Endothelial cell of umbilical vein (primary cell): Measurements from ENCODE around the gene KIAA1671. TPM values are rescaled to one million over a fixed set of nuclear protein-coding genes. Genes with fewer than 3 reads are reported as not detected.

Source experiments
- BruUV-seq: library from RNA; stranded (reverse); fragments of 400-500 nt; replicated peaks from 2 replicates; lab custom pipeline; 2021; lab: Mats Ljungman, UMichigan
- CTCF ChIA-PET: fragments of 300-600, 350-600 bp; sonication (Branson Sonifier 250); formaldehyde crosslinking; loops from one replicate; lab custom pipeline; 2021; ENCODE audit warnings: antibody characterized with exemption, inconsistent platforms; lab: Charles Lee
- POLR2A ChIA-PET: fragments of 300-600, 350-600 bp; sonication (Branson Sonifier 250); formaldehyde crosslinking; loops from one replicate; lab custom pipeline; 2021; ENCODE audit warnings: antibody characterized with exemption, inconsistent platforms; lab: Charles Lee
- DNase-seq: peaks from one replicate; pipeline ENCODE4 v3.0.0-alpha.2; 2011; ENCODE audit warnings: low read depth, low spot score
- FAIRE-seq: peaks from 2 replicates; lab custom pipeline; 2011; peaks lifted over from hg19 to GRCh38; lab: Jason Lieb, UNC
- H2AFZ ChIP-seq: 2 replicates; pipeline ENCODE4 v1.6.0; 2012; ENCODE audit warnings: low read depth, low read length, control low read depth, inconsistent platforms
- H3K27ac ChIP-seq: 2 replicates; pipeline ENCODE4 v1.5.1; 2011; ENCODE audit warnings: low read depth, mild to moderate bottlenecking, control low read depth, low read length, moderate library complexity; ENCODE audit not compliant: insufficient read depth
- H3K27me3 ChIP-seq, 2 experiments: 2 replicates each; pipeline versions ENCODE4 v1.6.0 to v1.6.1; 2011; ENCODE audit warnings: low read length in 2 of 2, mixed read lengths in 1 of 2; ENCODE audit not compliant: control insufficient read depth in 2 of 2, insufficient read depth in 2 of 2
- H3K36me3 ChIP-seq, 2 experiments: 2 replicates in 1 of 2; 3 replicates in 1 of 2; pipeline ENCODE4 v1.5.1; 2011; ENCODE audit warnings: low read length in 2 of 2, mild to moderate bottlenecking in 1 of 2, moderate library complexity in 1 of 2; ENCODE audit not compliant: control insufficient read depth in 2 of 2, insufficient read depth in 2 of 2; ENCODE audit errors: extremely low read depth in 1 of 2
- H3K4me1 ChIP-seq: 3 replicates; pipeline ENCODE4 v1.5.1; 2011; ENCODE audit warnings: mild to moderate bottlenecking, low read length; ENCODE audit not compliant: control insufficient read depth, insufficient read depth; ENCODE audit errors: extremely low read depth
- H3K4me2 ChIP-seq: 2 replicates; pipeline ENCODE4 v1.6.1; 2011; ENCODE audit warnings: low read length, control low read depth, mixed read lengths; ENCODE audit not compliant: insufficient read depth
- H3K4me3 ChIP-seq, 3 experiments: fragments of 200-600 bp in 1 of 3; sonication (generic), shearing (Covaris generic) in 1 of 3; replicated peaks in 1 of 3; 2 replicates each; pipeline ENCODE4 v1.5.1; 2011 to 2016; ENCODE audit warnings: control low read depth in 3 of 3, low read length in 3 of 3, mild to moderate bottlenecking in 2 of 3, inconsistent platforms in 1 of 3, low read depth in 1 of 3, moderate library complexity in 1 of 3; ENCODE audit not compliant: insufficient read depth in 1 of 3
- H3K79me2 ChIP-seq: 2 replicates; pipeline ENCODE4 v1.6.0; 2012; ENCODE audit warnings: low read length, inconsistent platforms; ENCODE audit not compliant: control insufficient read depth, insufficient read depth
- H3K9ac ChIP-seq: replicated peaks from 2 replicates; pipeline ENCODE3; 2011; ENCODE audit warnings: low read length, control low read depth; ENCODE audit not compliant: insufficient read depth; ENCODE audit errors: extremely low read depth
- H3K9me1 ChIP-seq: replicated peaks from 3 replicates; pipeline ENCODE4 v1.6.0; 2011; ENCODE audit warnings: mild to moderate bottlenecking, low read length; ENCODE audit not compliant: control insufficient read depth, insufficient read depth; ENCODE audit errors: extremely low read depth
- H3K9me3 ChIP-seq: replicated peaks from 2 replicates; pipeline ENCODE4 v1.5.1; 2012; ENCODE audit warnings: low read length, inconsistent platforms; ENCODE audit not compliant: control insufficient read depth, insufficient read depth
- H4K20me1 ChIP-seq: replicated peaks from 2 replicates; pipeline ENCODE3; 2011; ENCODE audit warnings: mild to moderate bottlenecking, low read length; ENCODE audit not compliant: control insufficient read depth, insufficient read depth; ENCODE audit errors: extremely low read depth
- CTCF ChIP-seq, 2 donors: IDR thresholded peaks; 1 replicate in 1 of 2; 2 replicates in 1 of 2; pipeline ENCODE4 v1.5.1; 2011; ENCODE audit warnings: low read length in 2 of 2, mild to moderate bottlenecking in 2 of 2, moderate library complexity in 2 of 2, control low read depth in 1 of 2, inconsistent platforms in 1 of 2, low read depth in 1 of 2; ENCODE audit not compliant: insufficient read depth in 1 of 2; ENCODE audit errors: extremely low read depth in 1 of 2
- EZH2 ChIP-seq: IDR thresholded peaks from 2 replicates; pipeline ENCODE4 v1.6.1; 2012; ENCODE audit warnings: borderline replicate concordance, low read depth, mild to moderate bottlenecking, moderate library complexity, low read length, inconsistent platforms; ENCODE audit not compliant: severe bottlenecking
- FOS ChIP-seq: IDR thresholded peaks from 2 replicates; pipeline ENCODE4 v1.6.1; 2011; ENCODE audit warnings: mild to moderate bottlenecking, low read length, moderate library complexity, borderline replicate concordance; ENCODE audit not compliant: insufficient read depth
- GATA2 ChIP-seq: IDR thresholded peaks from 2 replicates; pipeline ENCODE4 v1.7.0; 2011; ENCODE audit warnings: low read depth, mild to moderate bottlenecking, moderate library complexity, mixed read lengths, low read length; ENCODE audit not compliant: insufficient read length, insufficient read depth
- JUN ChIP-seq: IDR thresholded peaks from 2 replicates; pipeline ENCODE4 v1.6.1; 2011; ENCODE audit warnings: borderline replicate concordance, low read depth; ENCODE audit not compliant: insufficient read length, insufficient read depth
- MAX ChIP-seq: IDR thresholded peaks from 2 replicates; pipeline ENCODE4 v1.6.1; 2011; ENCODE audit not compliant: insufficient read depth, insufficient read length
- MYC ChIP-seq: IDR thresholded peaks from one replicate; pipeline ENCODE4 v1.6.1; 2011; ENCODE audit warnings: mild to moderate bottlenecking, low read depth, low read length
- POLR2A ChIP-seq: IDR thresholded peaks from 2 replicates; pipeline ENCODE4 v1.6.1; 2012; ENCODE audit warnings: low read depth, mild to moderate bottlenecking, control low read depth, low read length
- dilution Hi-C: fragments of 300-500 bp; cut with MboI; formaldehyde crosslinking; loops from one replicate; pipeline ENCODE4 v1.15.0; 2019; ENCODE audit warnings: low sequenced_read_pairs; ENCODE audit not compliant: extremely low pct_ligation_motif_present
- intact Hi-C: fragments of 100-400 bp; cut with micrococcal nuclease; formaldehyde crosslinking; loops from one replicate; pipeline ENCODE4 v1.10.0; 2022
- polyA plus RNA-seq, 4 experiments: library from polyadenylated mRNA; depleted of rRNA in 3 of 4; stranded (reverse) in 3 of 4; unstranded in 1 of 4; fragments of >200 nt; gene quantifications; 2 replicates each; pipeline versions ENCODE4 v1.2.1 to v1.2.3, GENCODE V29; 2011 to 2012; ENCODE audit warnings: missing spikeins in 1 of 4
- total RNA-seq: library from RNA; stranded (reverse); gene quantifications from 2 replicates; pipeline ENCODE4 v1.2.3, GENCODE V29; 2021

Gene KIAA1671
- total and polyA plus RNA-seq, 2 donors (not counting 3 experiments of a cell fraction or from before 2014, with no cell fraction given), result 23.1 to 85.1 TPM

DNA sequence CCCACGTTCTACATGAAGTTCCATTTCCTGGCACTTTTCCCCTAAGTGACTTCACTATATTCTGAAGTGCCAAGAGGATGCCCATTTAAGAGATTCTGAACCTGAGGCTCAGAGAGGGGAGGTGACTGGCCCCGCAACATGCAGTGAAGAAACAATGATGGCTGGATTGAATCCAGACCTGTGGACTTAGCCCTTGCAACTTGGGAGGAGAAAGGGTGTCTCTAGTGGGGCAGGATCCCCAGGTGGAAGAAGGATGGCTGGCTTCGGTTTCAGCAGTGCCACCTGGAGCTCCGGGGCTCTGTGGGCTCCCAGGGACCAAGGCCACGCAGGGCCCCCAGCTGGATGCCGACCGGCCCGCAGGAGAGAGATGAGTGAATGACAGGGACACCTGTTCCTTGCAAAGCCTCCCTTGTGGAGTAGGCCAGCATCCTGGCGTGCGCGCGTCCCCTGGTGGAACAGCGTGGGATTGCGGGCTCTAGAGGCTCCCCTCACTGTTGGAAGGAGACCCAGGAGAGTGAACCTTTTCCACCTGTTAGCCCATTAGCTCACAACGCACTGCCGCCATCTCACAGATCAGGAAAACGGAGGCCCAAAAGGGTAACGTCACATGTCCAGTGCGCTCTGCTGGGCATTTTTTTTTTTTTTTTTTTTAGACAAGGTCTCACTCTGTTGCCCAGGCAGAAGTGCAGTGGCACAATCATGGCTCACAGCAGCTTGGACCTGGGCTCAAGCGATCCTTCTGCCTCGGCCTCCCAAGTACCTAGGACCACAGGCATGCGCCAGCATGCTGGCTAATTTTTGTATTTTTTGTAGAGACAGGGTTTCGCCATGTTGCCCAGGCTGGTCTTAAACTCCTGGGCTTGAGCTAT is 104.7 kb downstream of the KIAA1671 start:
- POLR2A ChIA-PET, result no interaction called here
- no peak overlapping the region for H3K4me2 ChIP-seq
- TF ChIP-seq CTCF (IDR thresholded peaks at IDR 0.05; ENCODE audit: extremely low read depth in 1 of 2, insufficient read depth in 1 of 2, low read depth in 1 of 2, low read length in 2 of 2) (peak; percentile 86 to 99), MYC (no peak)
- H3K9me3 ChIP-seq, result no peaks in the 10 kb centered on the region
- CTCF ChIA-PET, result interaction anchor here (0.9 to 11.6 kb wide), 5 partner anchors 8 to 285 kb away, joined by 3 to 378 read pairs (median 4); partner anchors contain the start of genes KIAA1671 and LHFPL7
- no peak overlapping the region for H3K9ac ChIP-seq
- no peaks in the 10 kb centered on the region for H4K20me1 ChIP-seq
- H3K27ac ChIP-seq, result no peak overlapping the region
- H3K4me3 ChIP-seq, result no peak overlapping the region
- no peaks in the 10 kb centered on the region for H3K27me3 ChIP-seq
- no peaks in the 10 kb centered on the region for H3K36me3 ChIP-seq
- DNase-seq (peak; percentile 63), FAIRE-seq (peak; percentile 87)
- no peaks in the 10 kb centered on the region for H3K9me1 ChIP-seq
- dilution Hi-C loops (no loop called here), intact Hi-C loops (loop anchor here (1.0 to 2.0 kb wide), 2 partner anchors 104 to 119 kb away; partner anchors contain the start of gene KIAA1671)
- no TSS peak for BruUV-seq
- no peak overlapping the region for H2AFZ ChIP-seq
- no peaks in the 10 kb centered on the region for H3K79me2 ChIP-seq
- peaks cover 19% of the 10 kb centered on the region for H3K4me1 ChIP-seq

GRCh38 chr22:25059438-25059837 is 106.9 kb downstream of the KIAA1671 start:
- POLR2A ChIA-PET, result interaction anchor here (0.7 kb wide), 1 partner anchor 14 kb away, joined by 5 read pairs; no protein-coding TSS in a partner anchor
- dilution Hi-C loops, result no loop called here
- Histone ChIP-seq H3K27me3 (no peaks in the 10 kb centered on the region), H3K9me3 (no peaks in the 10 kb centered on the region), H3K4me3 (no peak overlapping the region), H4K20me1 (no peaks in the 10 kb centered on the region), H2AFZ (no peak overlapping the region), H3K4me2 (no peak overlapping the region), H3K79me2 (no peaks in the 10 kb centered on the region), H3K4me1 (peaks cover 16% of the 10 kb centered on the region), H3K27ac (no peak overlapping the region), H3K9me1 (no peaks in the 10 kb centered on the region), H3K36me3 (no peaks in the 10 kb centered on the region), H3K9ac (no peak overlapping the region)
- no peak for FAIRE-seq
- intact Hi-C loops, result no loop called here
- no TSS peak for BruUV-seq
- CTCF ChIA-PET, result interaction anchor here (1.0 to 1.4 kb wide), 4 partner anchors 10 to 122 kb away, joined by 3 read pairs; no protein-coding TSS in a partner anchor
- TF ChIP-seq JUN (no peak), EZH2 (no peak), GATA2 (no peak), FOS (no peak), POLR2A (no peak), CTCF (IDR thresholded peaks at IDR 0.05; ENCODE audit: extremely low read depth in 1 of 2, insufficient read depth in 1 of 2, low read depth in 1 of 2, low read length in 2 of 2) (no peak), MYC (no peak), MAX (no peak)
- no peak for DNase-seq
